HG02885 (cell line): Measurements from ENCODE around the gene TMEM245.

ENCODE experiments used
- ATAC-seq: cut with Tn5 transposase; IDR thresholded peaks from one replicate; pipeline ENCODE4 v1.9.1; 2021; ENCODE audit warnings: mild to moderate bottlenecking; ENCODE audit not compliant: unreplicated experiment, poor library complexity

The TMEM245 gene

DNA sequence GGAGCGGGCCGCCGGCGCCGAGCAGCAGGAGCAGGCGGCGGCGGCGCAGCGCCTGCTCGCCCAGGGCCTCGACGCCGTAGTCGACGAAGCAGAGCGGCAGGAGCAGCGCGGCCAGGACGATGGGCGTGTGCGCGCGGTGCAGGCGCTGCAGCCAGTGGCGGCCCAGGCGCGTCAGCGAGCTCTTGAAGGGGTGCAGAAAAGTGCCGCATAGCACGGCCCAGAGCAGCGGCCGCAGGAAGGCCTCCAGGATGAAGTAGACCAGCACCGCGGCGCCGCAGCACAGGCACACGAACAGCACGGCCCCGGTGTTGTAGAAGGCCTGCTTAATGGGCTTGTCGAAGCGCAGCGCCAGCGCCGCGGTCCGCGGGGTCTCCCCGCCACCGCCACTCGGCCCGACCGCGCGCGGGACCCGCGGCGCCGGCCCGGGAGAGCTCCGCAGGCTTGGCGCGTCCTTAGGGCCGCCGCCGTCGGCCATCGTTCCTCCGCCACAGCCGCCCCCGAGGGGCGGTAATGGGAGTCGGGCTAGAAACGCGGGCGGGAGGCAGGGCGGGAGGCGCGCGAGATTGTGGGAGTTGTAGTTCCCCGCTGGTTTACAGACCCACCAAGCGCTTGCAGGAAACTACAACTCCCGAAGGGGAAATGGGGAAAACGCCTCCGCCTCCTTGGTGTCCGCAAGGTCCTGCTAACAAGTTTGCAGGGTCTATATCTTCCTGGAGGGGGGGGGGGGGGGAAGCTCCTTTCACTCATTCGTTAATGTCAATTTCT lies at the start of gene TMEM245:
Gene TMEM245, minus strand, starts transcription at position 509 of the 765 bp plus-strand sequence. Its CDS starts 34 bp downstream, at position 475.
- peak; percentile 87 for ATAC-seq

- ATAC-seq: no peak
Observed at GRCh38 chr9:109168170-109168569, 48.4 kb upstream of the TMEM245 start.

DNA sequence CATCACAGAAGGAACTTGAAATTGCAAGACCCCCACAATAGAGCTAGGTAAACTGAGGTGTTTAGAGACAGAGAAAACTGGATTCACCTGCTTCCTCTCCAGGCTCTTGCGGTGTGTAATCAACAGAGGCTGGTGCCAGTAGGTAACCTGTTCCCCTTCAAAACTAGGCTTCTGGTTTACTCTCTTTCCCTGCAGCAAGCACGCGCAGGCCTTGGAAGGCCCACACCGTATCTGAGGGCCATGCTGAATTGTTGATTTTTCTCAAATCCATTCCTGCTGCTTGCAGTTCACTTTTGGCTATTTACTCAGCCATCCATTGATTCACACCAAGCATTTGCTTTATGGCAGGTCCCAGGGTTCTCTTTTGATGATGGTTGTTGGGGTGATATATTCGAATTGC lies 48.0 kb upstream of the TMEM245 start:
- no peak for ATAC-seq

DNA sequence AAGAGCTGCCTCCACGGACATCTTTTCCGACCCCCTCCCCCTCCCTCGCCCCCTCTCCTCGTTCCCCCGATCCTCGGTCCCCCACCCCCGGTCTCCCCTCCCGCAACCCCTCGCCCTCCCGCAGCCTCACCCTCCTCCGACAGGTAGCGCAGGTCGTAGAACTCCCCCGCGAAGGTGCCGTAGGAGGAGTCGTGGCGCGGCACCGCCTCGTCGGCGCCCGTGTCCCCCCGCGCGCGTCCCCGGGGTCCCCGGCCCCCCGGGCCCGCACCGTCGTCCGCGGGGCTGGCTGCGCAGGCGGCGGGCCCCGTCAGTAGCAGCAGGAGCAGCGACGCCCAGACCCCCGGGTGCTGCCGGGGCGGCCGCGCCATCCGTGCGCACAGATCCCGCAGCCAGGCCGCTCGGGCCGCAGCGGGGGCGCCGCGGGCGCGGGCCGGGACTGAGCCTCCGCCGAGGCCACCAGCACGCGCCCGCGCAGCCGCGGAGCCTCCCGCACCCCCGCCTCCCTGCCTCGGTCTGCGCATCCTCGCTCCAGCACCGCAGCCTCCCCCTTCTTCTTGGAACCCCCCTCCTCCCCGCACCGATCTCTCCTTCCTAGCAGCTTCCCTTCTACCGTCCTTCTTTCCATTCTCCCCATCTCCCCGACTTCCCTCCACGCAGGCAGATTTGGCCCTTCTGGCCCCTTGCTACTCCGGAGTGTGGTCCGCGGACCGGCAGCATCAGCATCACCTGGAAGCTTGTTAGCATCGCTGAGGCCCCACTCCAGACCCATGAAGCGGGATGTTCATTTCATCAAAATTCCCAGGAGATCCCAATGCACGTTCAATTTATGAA lies 47.2 kb upstream of the TMEM245 start, which contains the start of gene FRRS1L:
Gene FRRS1L, minus strand, starts transcription at position 479 of the 831 bp plus-strand sequence. Its CDS starts 111 bp downstream, at position 368.
- ATAC-seq: no peak

DNA sequence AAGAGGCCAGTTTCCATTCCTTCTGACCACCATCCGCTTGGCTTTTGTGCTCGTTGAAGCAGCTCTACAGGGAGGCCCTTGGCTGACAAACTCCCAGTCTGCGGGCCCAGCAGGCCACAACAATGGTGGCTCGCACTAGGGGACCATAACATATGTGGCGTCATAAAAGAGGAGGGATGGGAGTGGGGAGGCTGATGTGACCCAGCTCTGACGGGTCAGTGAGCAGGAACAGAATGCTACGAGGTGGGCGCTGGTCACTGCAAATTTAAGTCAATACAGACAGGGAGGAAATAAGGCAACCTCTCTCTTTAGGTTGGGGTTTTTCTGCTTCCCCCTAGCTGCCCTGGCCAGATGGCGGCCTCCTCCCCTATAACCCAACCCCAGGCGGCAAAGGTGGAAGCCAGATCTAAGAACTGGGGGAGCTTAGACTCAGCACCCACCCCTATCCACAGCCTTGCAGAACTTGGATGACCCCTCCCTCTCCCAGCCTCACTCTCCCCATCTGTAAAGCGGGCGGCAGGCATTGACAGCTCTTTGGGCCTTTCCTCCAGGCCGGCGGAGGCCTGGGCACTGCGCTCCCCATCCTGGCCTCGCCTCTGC lies 46.5 kb upstream of the TMEM245 start:
- no peak for ATAC-seq

DNA sequence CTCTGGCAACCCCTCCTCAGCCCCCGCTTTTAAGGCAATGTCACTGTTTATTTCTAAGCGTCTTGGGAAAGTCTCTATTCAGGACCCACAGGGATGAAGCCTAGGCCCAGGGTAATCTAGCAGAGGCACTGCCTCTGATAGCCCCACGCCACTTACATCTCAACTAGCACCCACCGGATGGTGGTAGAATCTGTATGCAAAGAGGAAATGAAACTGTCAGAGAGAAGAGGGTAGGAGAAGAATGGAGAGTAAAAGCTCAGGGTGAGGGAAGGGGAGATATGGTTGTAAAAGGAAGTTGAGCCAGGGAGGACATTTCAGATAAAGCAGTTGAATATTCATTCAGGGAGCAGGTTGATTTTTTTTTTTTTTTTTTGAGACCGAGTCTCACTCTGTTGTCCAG lies 44.3 kb upstream of the TMEM245 start:
- peak; percentile 74 for ATAC-seq

DNA sequence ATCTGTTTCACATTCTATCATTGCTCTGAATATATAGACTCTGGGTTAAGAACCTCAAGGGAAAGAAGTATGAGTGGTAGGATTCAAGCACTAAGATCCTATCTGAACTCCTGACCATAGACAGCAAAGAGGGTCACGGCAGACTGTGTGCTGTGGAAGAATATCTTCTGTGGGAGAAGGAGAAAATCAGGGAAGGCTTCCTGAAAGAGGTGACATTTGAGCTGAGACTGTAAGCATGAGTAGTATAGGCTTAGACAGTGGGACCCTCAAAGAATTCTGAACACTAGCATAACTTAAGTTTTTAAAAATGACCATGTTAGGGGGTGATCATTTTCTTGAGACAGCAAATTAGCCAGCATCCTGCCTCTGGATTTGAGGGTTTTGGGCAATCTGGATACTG lies 43.4 kb upstream of the TMEM245 start:
- no peak for ATAC-seq

- ATAC-seq: no peak
Observed at GRCh38 chr9:109162677-109163076, 42.9 kb upstream of the TMEM245 start.

GRCh38 chr9:109161471-109161870 lies 41.7 kb upstream of the TMEM245 start:
- no peak for ATAC-seq

GRCh38 chr9:109159583-109159982 lies 39.8 kb upstream of the TMEM245 start:
- ATAC-seq: no peak

- no peak for ATAC-seq
Observed at GRCh38 chr9:109158651-109159050, 38.9 kb upstream of the TMEM245 start.

GRCh38 chr9:109156708-109157107 lies 37.0 kb upstream of the TMEM245 start:
- ATAC-seq: no peak

GRCh38 chr9:109150925-109151545 lies 31.3 kb upstream of the TMEM245 start:
- no peak for ATAC-seq

- ATAC-seq: no peak
Observed at GRCh38 chr9:109149722-109150121, 30.0 kb upstream of the TMEM245 start.

DNA sequence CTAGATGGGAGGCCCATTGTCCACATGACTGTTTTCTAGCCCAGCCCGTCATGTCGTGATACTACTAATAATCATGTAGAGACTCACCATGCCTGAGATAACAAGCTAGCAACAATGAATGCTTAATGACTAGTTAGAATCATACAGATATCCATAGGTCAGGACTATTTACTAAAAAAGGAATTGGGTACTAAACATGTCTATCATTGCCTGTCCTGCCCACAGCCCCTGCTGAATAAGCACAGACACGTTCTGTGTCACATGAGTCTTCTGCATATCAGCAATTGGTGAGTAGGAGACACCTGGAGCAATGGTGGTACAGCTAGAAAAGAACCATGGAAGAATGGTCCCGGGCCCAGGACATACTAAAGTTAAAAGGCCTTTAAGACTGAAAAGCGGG lies 29.3 kb upstream of the TMEM245 start:
- ATAC-seq: no peak

DNA sequence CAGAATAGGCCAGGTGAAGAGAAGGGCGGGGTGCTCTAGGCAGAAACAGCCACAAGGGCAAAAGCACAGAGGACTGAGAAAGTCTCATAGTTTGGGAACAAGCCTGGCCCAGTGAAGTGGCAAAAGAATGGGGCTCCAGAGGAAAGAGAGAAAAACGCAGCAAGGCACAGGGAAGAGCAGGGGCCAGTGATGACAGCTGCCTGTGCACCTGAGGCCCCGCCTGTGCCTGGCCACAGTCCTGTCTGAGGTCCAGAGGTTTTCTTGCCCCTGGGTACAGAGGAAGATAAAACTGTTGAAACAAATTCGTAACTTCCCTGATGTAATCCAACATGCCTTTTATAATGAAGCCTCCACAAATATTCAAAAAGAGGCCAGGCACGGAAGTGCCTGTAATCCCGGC lies 25.3 kb upstream of the TMEM245 start:
- no peak for ATAC-seq

GRCh38 chr9:109143881-109144562 lies 24.3 kb upstream of the TMEM245 start:
- ATAC-seq: peak; percentile 97

- ATAC-seq: no peak
Observed at GRCh38 chr9:109141375-109141774, 21.6 kb upstream of the TMEM245 start.

DNA sequence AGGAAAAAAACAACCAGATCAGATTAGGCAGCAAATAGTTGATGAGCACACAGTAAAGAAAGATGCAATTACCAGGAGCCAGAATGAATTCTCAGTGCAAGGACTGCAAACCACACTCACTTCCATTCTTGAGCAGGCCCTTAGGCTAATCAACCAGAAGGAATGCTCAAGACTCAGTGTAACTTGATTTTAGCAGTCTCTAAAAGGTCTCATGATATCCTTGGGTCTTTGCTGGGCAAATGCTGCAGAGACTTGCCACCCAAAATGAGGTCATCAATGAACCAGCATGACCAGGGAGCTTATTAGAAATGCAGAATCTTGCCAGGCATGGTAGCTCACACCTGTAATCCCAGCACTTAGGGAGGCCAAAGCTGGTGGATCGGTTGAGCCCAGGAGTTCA lies 20.1 kb upstream of the TMEM245 start:
- ATAC-seq: no peak

GRCh38 chr9:109138421-109138820 lies 18.7 kb upstream of the TMEM245 start:
- no peak for ATAC-seq
